HAP-1 (cell line): ENCODE measurements around the gene ITPK1.

Source experiments
- DNase-seq, 2 experiments: peaks; one replicate each; pipeline ENCODE4 v3.0.0-alpha.2; 2016 to 2020; ENCODE audit warnings: low spot score in 2 of 2
- H3K27me3 ChIP-seq: fragments of 250-450 bp; sonication (Bioruptor Pico); 2 replicates; pipeline ENCODE4 v1.5.1; 2020; ENCODE audit warnings: low read depth, mild to moderate bottlenecking, moderate library complexity
- H3K36me3 ChIP-seq: fragments of 250-450 bp; sonication (Bioruptor Pico); replicated peaks from 2 replicates; pipeline ENCODE4 v1.5.1; 2020; ENCODE audit warnings: mild to moderate bottlenecking
- H3K4me1 ChIP-seq: fragments of 250-450 bp; sonication (Bioruptor Pico); 2 replicates; pipeline ENCODE4 v1.5.1; 2020; ENCODE audit warnings: mild to moderate bottlenecking
- H3K4me3 ChIP-seq: fragments of 250-450 bp; sonication (Bioruptor Pico); 2 replicates; pipeline ENCODE4 v1.5.1; 2020; ENCODE audit warnings: mild to moderate bottlenecking, moderate library complexity
- H3K9me3 ChIP-seq: fragments of 250-450 bp; sonication (Bioruptor Pico); 2 replicates; pipeline ENCODE4 v1.5.1; 2020; ENCODE audit warnings: mild to moderate bottlenecking, moderate library complexity
- in situ Hi-C: fragments of 300-500 bp; cut with MboI; formaldehyde crosslinking; loops from 3 replicates; pipeline ENCODE4 v1.14.3; 2020; ENCODE audit warnings: low sequenced_read_pairs, inconsistent platforms, mixed read lengths

The ITPK1 gene

GRCh38 chr14:92954933-92955332, 160.8 kb downstream of the ITPK1 start:
- Histone ChIP-seq H3K4me1 (no peaks in the 10 kb centered on the region; the same call in 1 of the 2 replicates), H3K4me3 (no peak overlapping the region), H3K9me3 (no peaks in the 10 kb centered on the region), H3K27me3 (no peaks in the 10 kb centered on the region), H3K36me3 (peaks cover 18% of the 10 kb centered on the region)
- peak; percentile 36 to 46 for DNase-seq
- in situ Hi-C loops: no loop called here

- Histone ChIP-seq H3K36me3 (peaks cover 15% of the 10 kb centered on the region; the same call in 1 of the 2 replicates), H3K27me3 (no peaks in the 10 kb centered on the region), H3K9me3 (no peaks in the 10 kb centered on the region), H3K4me1 (no peaks in the 10 kb centered on the region; the same call in 1 of the 2 replicates), H3K4me3 (no peak overlapping the region)
- no peak for DNase-seq
- in situ Hi-C loops: no loop called here
These were observed 162.2 kb downstream of the ITPK1 start for GRCh38 chr14:92953526-92953925.

- DNase-seq: no peak
- Histone ChIP-seq H3K27me3 (no peaks in the 10 kb centered on the region), H3K9me3 (no peaks in the 10 kb centered on the region), H3K36me3 (peaks cover 7% of the 10 kb centered on the region; the same call in 1 of the 2 replicates), H3K4me1 (no peaks in the 10 kb centered on the region; the same call in 1 of the 2 replicates), H3K4me3 (no peak overlapping the region)
- in situ Hi-C loops: no loop called here
These were observed 163.0 kb downstream of the ITPK1 start for GRCh38 chr14:92952481-92953298.

GRCh38 chr14:92951912-92952471, 163.7 kb downstream of the ITPK1 start:
- H3K4me3 ChIP-seq: no peak overlapping the region
- no peaks in the 10 kb centered on the region; the same call in 1 of the 2 replicates for H3K4me1 ChIP-seq
- no peaks in the 10 kb centered on the region for H3K9me3 ChIP-seq
- in situ Hi-C loops: no loop called here
- peak; percentile 34 to 85 for DNase-seq
- H3K36me3 ChIP-seq: 0 out of 2 replicates have a peak, but pooled peaks cover 7% of the 10 kb centered on the region
- H3K27me3 ChIP-seq: no peaks in the 10 kb centered on the region

GRCh38 chr14:92951261-92951660, 164.5 kb downstream of the ITPK1 start:
- Histone ChIP-seq H3K9me3 (no peaks in the 10 kb centered on the region), H3K36me3 (0 out of 2 replicates have a peak, but pooled peaks cover 7% of the 10 kb centered on the region), H3K4me3 (no peak overlapping the region), H3K27me3 (no peaks in the 10 kb centered on the region), H3K4me1 (no peaks in the 10 kb centered on the region; the same call in 1 of the 2 replicates)
- DNase-seq: no peak
- in situ Hi-C loops: no loop called here

GRCh38 chr14:92950773-92951172, 165.0 kb downstream of the ITPK1 start:
- in situ Hi-C loops: no loop called here
- H3K4me3 ChIP-seq: no peak overlapping the region

GRCh38 chr14:92950193-92950540, 165.6 kb downstream of the ITPK1 start:
- H3K9me3 ChIP-seq: no peaks in the 10 kb centered on the region
- H3K4me1 ChIP-seq: no peaks in the 10 kb centered on the region; the same call in 1 of the 2 replicates
- no peak overlapping the region for H3K4me3 ChIP-seq
- H3K36me3 ChIP-seq: 0 out of 2 replicates have a peak, but pooled peaks cover 7% of the 10 kb centered on the region
- DNase-seq: no peak
- in situ Hi-C loops: no loop called here
- no peaks in the 10 kb centered on the region for H3K27me3 ChIP-seq

More at GRCh38 chr14:92950773-92951172, 165.0 kb downstream of the ITPK1 start:
- H3K4me1 ChIP-seq: no peaks in the 10 kb centered on the region; the same call in 1 of the 2 replicates
- H3K27me3 ChIP-seq: no peaks in the 10 kb centered on the region
- 0 out of 2 replicates have a peak, but pooled peaks cover 7% of the 10 kb centered on the region for H3K36me3 ChIP-seq
- DNase-seq: no peak
- no peaks in the 10 kb centered on the region for H3K9me3 ChIP-seq

GRCh38 chr14:92949496-92950192, 166.1 kb downstream of the ITPK1 start:
- no peak overlapping the region for H3K4me3 ChIP-seq
- DNase-seq: no peak
- no peaks in the 10 kb centered on the region for H3K9me3 ChIP-seq
- H3K27me3 ChIP-seq: no peaks in the 10 kb centered on the region
- 0 out of 2 replicates have a peak, but pooled peaks cover 7% of the 10 kb centered on the region for H3K36me3 ChIP-seq
- no peaks in the 10 kb centered on the region for H3K4me1 ChIP-seq
- in situ Hi-C loops: no loop called here

- Histone ChIP-seq H3K27me3 (no peaks in the 10 kb centered on the region), H3K36me3 (0 out of 2 replicates have a peak, but pooled peaks cover 7% of the 10 kb centered on the region), H3K4me1 (no peaks in the 10 kb centered on the region), H3K4me3 (no peak overlapping the region), H3K9me3 (no peaks in the 10 kb centered on the region)
- in situ Hi-C loops: no loop called here
- no peak for DNase-seq
These were observed 167.1 kb downstream of the ITPK1 start for GRCh38 chr14:92948647-92949046.

GRCh38 chr14:92946847-92947545, 168.7 kb downstream of the ITPK1 start:
- no peaks in the 10 kb centered on the region for H3K27me3 ChIP-seq
- DNase-seq: no peak
- H3K4me3 ChIP-seq: no peak overlapping the region
- no peaks in the 10 kb centered on the region for H3K9me3 ChIP-seq
- H3K36me3 ChIP-seq: peaks cover 7% of the 10 kb centered on the region; the same call in 1 of the 2 replicates
- no peaks in the 10 kb centered on the region for H3K4me1 ChIP-seq
- in situ Hi-C loops: no loop called here

GRCh38 chr14:92945959-92946846, 169.5 kb downstream of the ITPK1 start:
- Histone ChIP-seq H3K27me3 (no peaks in the 10 kb centered on the region), H3K4me3 (no peak overlapping the region), H3K36me3 (peaks cover 3% of the 10 kb centered on the region; the same call in 1 of the 2 replicates), H3K4me1 (no peaks in the 10 kb centered on the region), H3K9me3 (no peaks in the 10 kb centered on the region)
- in situ Hi-C loops: no loop called here
- DNase-seq: no peak

- DNase-seq: no peak
- H3K4me3 ChIP-seq: no peak overlapping the region
- H3K9me3 ChIP-seq: no peaks in the 10 kb centered on the region
- no peaks in the 10 kb centered on the region for H3K4me1 ChIP-seq
- no peaks in the 10 kb centered on the region for H3K27me3 ChIP-seq
- in situ Hi-C loops: no loop called here
- no peaks in the 10 kb centered on the region; the same call in 1 of the 2 replicates for H3K36me3 ChIP-seq
These were observed 170.2 kb downstream of the ITPK1 start for GRCh38 chr14:92945544-92945943.
